Panc1 (cell line): Measurements from ENCODE around the gene MEOX2. TPM values are rescaled to one million over a fixed set of nuclear protein-coding genes. Genes with fewer than 3 reads are reported as not detected.

Experiments
- ATAC-seq: fragments of 200-7000 bp; cut with Tn5 transposase; 2 replicates; pipeline ENCODE4 v1.9.1; 2020; ENCODE audit warnings: mild to moderate bottlenecking, moderate library complexity
- BruUV-seq: library from RNA; stranded (reverse); fragments of 400-500 nt; replicated peaks from 2 replicates; lab custom pipeline; 2021; lab: Mats Ljungman, UMichigan
- CTCF ChIA-PET: fragments of 300-600 bp; sonication (Branson Sonifier 250); formaldehyde crosslinking; loops from one replicate; lab custom pipeline; 2022; ENCODE audit warnings: antibody characterized with exemption; lab: Charles Lee
- POLR2A ChIA-PET: fragments of 300-600 bp; sonication (Branson Sonifier 250); formaldehyde crosslinking; loops from one replicate; lab custom pipeline; 2022; ENCODE audit warnings: antibody characterized with exemption; lab: Charles Lee
- DNase-seq: peaks from one replicate; pipeline ENCODE4 v3.0.0-alpha.2; 2010; ENCODE audit warnings: low read depth, low spot score
- H3K27ac ChIP-seq: 2 replicates; pipeline ENCODE4 v1.5.1; 2011; ENCODE audit warnings: mild to moderate bottlenecking, low read length, inconsistent platforms
- H3K27me3 ChIP-seq: fragments of 200-500 bp; sonication (Bioruptor generic); 2 replicates; pipeline ENCODE4 v1.6.0; 2014; ENCODE audit warnings: low read length, inconsistent platforms; ENCODE audit not compliant: control insufficient read depth, insufficient read depth
- H3K36me3 ChIP-seq: fragments of 200-500 bp; sonication (Bioruptor generic); 2 replicates; pipeline ENCODE4 v1.5.1; 2014; ENCODE audit warnings: inconsistent platforms, mild to moderate bottlenecking, low read length, moderate library complexity; ENCODE audit not compliant: control insufficient read depth, insufficient read depth
- H3K4me1 ChIP-seq: 2 replicates; pipeline ENCODE4 v1.5.1; 2011; ENCODE audit warnings: inconsistent platforms, mild to moderate bottlenecking, low read length, moderate library complexity; ENCODE audit not compliant: control insufficient read depth, insufficient read depth
- H3K4me3 ChIP-seq, 2 experiments: 2 replicates each; pipeline ENCODE4 v1.5.1; 2011 to 2012; ENCODE audit warnings: low read depth in 2 of 2, low read length in 2 of 2, mild to moderate bottlenecking in 2 of 2, inconsistent platforms in 1 of 2, moderate library complexity in 1 of 2
- H3K9me3 ChIP-seq: fragments of 200-500 bp; sonication (Bioruptor generic); 2 replicates; pipeline ENCODE4 v1.5.1; 2014; ENCODE audit warnings: low read depth, mild to moderate bottlenecking, inconsistent platforms, low read length, moderate library complexity; ENCODE audit not compliant: control insufficient read depth, insufficient read depth
- POLR2AphosphoS5 ChIP-seq: IDR thresholded peaks from 2 replicates; pipeline ENCODE4 v1.6.1; 2012; ENCODE audit warnings: mild to moderate bottlenecking, low read depth, low read length, moderate library complexity
- SIN3A ChIP-seq: IDR thresholded peaks from 2 replicates; pipeline ENCODE4 v1.6.1; 2012; ENCODE audit warnings: low read depth, mild to moderate bottlenecking, low read length, moderate library complexity, borderline replicate concordance; ENCODE audit not compliant: insufficient read depth
- TCF7L2 ChIP-seq: IDR thresholded peaks from 2 replicates; pipeline ENCODE4 v1.6.1; 2011; ENCODE audit warnings: mild to moderate bottlenecking, low read depth, low read length, inconsistent platforms
- in situ Hi-C: cut with HindIII; loops from 2 replicates; pipeline ENCODE4 v1.10.0; 2016; ENCODE audit warnings: low sequenced_read_pairs, low pct_unique_long_range_greater_than_20kb
- intact Hi-C: fragments of 100-400 bp; cut with micrococcal nuclease; formaldehyde crosslinking; loops from one replicate; pipeline ENCODE4 v1.10.0; 2022; ENCODE audit not compliant: unreplicated experiment
- total RNA-seq: library from RNA; stranded (reverse); gene quantifications from one replicate; pipeline ENCODE4 v1.2.1, GENCODE V29; 2021; ENCODE audit not compliant: unreplicated experiment
- TF ChIP-seq, protein P1 (sequence below), 2 experiments: IDR thresholded peaks; 2 replicates each; pipeline ENCODE4 v1.6.1; 2011 to 2012; ENCODE audit warnings: low read depth in 2 of 2, control low read depth in 1 of 2, low read length in 1 of 2, mild to moderate bottlenecking in 1 of 2, moderate library complexity in 1 of 2; ENCODE audit not compliant: insufficient read depth in 1 of 2
- TF ChIP-seq, protein P2 (sequence below): fragments of 450-650 bp; IDR thresholded peaks from 2 replicates; pipeline ENCODE4 v1.5.1; 2017; ENCODE audit warnings: mild to moderate bottlenecking

MEOX2 gene
- total RNA-seq, 1 experiment from 2014 or later, result not detected

DNA sequence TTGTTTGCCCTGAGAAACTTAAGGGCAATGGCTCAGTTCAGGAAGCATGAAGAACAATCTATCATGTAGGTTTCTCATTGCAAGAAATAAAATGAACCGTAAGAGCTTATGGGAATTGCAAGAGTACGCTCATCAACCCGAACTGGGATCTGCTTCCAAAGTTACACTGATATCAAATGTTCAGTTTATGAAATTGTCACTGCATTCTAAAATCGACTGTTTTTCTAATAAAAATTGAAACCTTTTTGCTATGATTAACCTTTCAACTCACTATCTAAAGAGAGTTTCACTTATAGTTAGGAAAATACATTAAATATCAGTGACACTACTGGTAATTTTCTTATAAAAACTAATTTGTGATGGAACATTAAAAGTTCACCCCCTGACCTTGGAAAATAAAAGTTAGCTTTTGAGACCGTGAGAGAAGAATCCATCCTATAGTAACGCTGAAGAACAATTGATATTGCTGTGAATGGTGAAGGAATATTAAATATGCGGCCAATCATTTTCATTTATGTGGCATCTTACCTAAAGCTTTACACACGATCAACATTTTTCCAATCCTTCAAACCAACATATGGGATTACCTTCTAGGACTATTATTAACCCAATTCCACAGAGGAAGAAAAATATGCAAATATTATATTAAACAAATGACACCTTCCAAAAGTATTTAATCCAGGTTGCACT lies 2.2 kb downstream of the MEOX2 start:
- in situ Hi-C loops (no loop called here), intact Hi-C loops (no loop called here)
- Histone ChIP-seq H3K9me3 (no peaks in the 10 kb centered on the region), H3K27me3 (peaks cover 37% of the 10 kb centered on the region), H3K27ac (no peak overlapping the region), H3K36me3 (no peaks in the 10 kb centered on the region), H3K4me1 (peaks cover 15% of the 10 kb centered on the region), H3K4me3 (no peak overlapping the region)
- DNase-seq, result no peak
- POLR2A ChIA-PET, result no interaction called here
- ATAC-seq, result no peak
- CTCF ChIA-PET, result interaction anchor here (0.6 kb wide), 1 partner anchor 1901 kb away, joined by 3 read pairs; no protein-coding TSS in a partner anchor
- TF ChIP-seq, protein P1, sequence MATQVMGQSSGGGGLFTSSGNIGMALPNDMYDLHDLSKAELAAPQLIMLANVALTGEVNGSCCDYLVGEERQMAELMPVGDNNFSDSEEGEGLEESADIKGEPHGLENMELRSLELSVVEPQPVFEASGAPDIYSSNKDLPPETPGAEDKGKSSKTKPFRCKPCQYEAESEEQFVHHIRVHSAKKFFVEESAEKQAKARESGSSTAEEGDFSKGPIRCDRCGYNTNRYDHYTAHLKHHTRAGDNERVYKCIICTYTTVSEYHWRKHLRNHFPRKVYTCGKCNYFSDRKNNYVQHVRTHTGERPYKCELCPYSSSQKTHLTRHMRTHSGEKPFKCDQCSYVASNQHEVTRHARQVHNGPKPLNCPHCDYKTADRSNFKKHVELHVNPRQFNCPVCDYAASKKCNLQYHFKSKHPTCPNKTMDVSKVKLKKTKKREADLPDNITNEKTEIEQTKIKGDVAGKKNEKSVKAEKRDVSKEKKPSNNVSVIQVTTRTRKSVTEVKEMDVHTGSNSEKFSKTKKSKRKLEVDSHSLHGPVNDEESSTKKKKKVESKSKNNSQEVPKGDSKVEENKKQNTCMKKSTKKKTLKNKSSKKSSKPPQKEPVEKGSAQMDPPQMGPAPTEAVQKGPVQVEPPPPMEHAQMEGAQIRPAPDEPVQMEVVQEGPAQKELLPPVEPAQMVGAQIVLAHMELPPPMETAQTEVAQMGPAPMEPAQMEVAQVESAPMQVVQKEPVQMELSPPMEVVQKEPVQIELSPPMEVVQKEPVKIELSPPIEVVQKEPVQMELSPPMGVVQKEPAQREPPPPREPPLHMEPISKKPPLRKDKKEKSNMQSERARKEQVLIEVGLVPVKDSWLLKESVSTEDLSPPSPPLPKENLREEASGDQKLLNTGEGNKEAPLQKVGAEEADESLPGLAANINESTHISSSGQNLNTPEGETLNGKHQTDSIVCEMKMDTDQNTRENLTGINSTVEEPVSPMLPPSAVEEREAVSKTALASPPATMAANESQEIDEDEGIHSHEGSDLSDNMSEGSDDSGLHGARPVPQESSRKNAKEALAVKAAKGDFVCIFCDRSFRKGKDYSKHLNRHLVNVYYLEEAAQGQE (IDR thresholded peaks at IDR 0.05; ENCODE audit: insufficient read depth in 1 of 2, low read depth in 2 of 2, low read length in 1 of 2), result no peak
- TF ChIP-seq SIN3A, result no peak
- TF ChIP-seq TCF7L2, result no peak
- TF ChIP-seq POLR2AphosphoS5, result no peak
- TF ChIP-seq, protein P2, sequence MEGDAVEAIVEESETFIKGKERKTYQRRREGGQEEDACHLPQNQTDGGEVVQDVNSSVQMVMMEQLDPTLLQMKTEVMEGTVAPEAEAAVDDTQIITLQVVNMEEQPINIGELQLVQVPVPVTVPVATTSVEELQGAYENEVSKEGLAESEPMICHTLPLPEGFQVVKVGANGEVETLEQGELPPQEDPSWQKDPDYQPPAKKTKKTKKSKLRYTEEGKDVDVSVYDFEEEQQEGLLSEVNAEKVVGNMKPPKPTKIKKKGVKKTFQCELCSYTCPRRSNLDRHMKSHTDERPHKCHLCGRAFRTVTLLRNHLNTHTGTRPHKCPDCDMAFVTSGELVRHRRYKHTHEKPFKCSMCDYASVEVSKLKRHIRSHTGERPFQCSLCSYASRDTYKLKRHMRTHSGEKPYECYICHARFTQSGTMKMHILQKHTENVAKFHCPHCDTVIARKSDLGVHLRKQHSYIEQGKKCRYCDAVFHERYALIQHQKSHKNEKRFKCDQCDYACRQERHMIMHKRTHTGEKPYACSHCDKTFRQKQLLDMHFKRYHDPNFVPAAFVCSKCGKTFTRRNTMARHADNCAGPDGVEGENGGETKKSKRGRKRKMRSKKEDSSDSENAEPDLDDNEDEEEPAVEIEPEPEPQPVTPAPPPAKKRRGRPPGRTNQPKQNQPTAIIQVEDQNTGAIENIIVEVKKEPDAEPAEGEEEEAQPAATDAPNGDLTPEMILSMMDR, result no peak
- BruUV-seq, result no TSS peak

DNA sequence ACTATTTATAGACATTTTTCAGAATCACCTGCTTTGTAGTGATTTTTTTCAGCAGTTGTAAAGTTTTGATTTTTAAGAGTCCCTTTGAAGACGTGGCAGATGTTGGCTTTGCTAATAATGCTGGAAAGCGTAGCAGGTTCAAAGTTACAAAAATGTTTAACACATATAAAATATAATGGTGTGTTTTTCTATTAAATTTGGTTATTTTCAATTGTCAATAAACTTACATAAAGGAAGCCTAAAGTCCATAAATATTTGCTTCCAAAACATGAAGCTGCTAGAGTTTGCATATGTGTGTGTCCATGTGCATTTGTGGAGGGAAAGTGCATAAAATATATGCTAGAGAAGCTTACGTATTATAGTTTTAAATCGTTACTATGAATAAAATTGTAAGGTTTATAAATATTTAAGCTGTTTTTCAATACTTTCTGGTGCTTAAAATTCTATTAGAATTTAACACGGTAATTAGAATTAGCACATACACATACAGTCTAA lies 3.7 kb downstream of the MEOX2 start:
- in situ Hi-C loops, result no loop called here
- Histone ChIP-seq H3K9me3 (no peaks in the 10 kb centered on the region), H3K4me3 (no peak overlapping the region), H3K4me1 (peaks cover 15% of the 10 kb centered on the region), H3K27ac (no peak overlapping the region), H3K27me3 (peaks cover 28% of the 10 kb centered on the region), H3K36me3 (no peaks in the 10 kb centered on the region)
- no peak for DNase-seq
- POLR2A ChIA-PET, result no interaction called here
- BruUV-seq, result no TSS peak
- CTCF ChIA-PET, result no interaction called here
- intact Hi-C loops, result no loop called here
- TF ChIP-seq, protein P2, result no peak
- no peak for TF ChIP-seq SIN3A
- TF ChIP-seq TCF7L2, result no peak
- no peak for TF ChIP-seq POLR2AphosphoS5
- TF ChIP-seq, protein P1 (IDR thresholded peaks at IDR 0.05; ENCODE audit: insufficient read depth in 1 of 2, low read depth in 2 of 2, low read length in 1 of 2), result no peak
- no peak for ATAC-seq
